ENCODE measurements around the gene RGS17.
"Not testable (repeated sequence)": the region's sequence is repeated elsewhere in the genome, so short reads cannot be mapped to it uniquely, and the experiment has no call there.

Gene RGS17

GRCh38 chr6:153117986-153118879 lies 12.8 kb downstream of the RGS17 start:
- H3K4me1 ChIP-seq (ENCODE audit: low read length): peaks cover 11% of the 10 kb centered on the region
- TF ChIP-seq EZH2phosphoT487 (IDR thresholded peaks at IDR 0.05; ENCODE audit: low read depth): no peak
- TF ChIP-seq CTCF (IDR thresholded peaks at IDR 0.05; ENCODE audit: low read depth, low read length): no peak
- H3K9ac ChIP-seq (ENCODE audit: low read length): no peak overlapping the region
- no peak overlapping the region for H3K4me3 ChIP-seq (ENCODE audit: low read length)
- H3K27ac ChIP-seq (ENCODE audit: low read length): no peak overlapping the region
- H3K27me3 ChIP-seq (ENCODE audit: low read depth, low read length): no peaks in the 10 kb centered on the region
- no peaks in the 10 kb centered on the region for H3K79me2 ChIP-seq (ENCODE audit: low read length)
- H3K4me2 ChIP-seq (ENCODE audit: low read length): 0 out of 2 replicates have a peak overlapping the region, but pooled peaks have one; percentile 9
- H3K36me3 ChIP-seq (replicated peaks; ENCODE audit: low read depth, low read length): no peaks in the 10 kb centered on the region
- H3K9me3 ChIP-seq (ENCODE audit: insufficient read depth, low read length): no peaks in the 10 kb centered on the region
- H4K20me1 ChIP-seq (ENCODE audit: insufficient read depth, low read length): no peaks in the 10 kb centered on the region
- H2AFZ ChIP-seq (ENCODE audit: low read depth, low read length): no peak overlapping the region

- H3K79me2 ChIP-seq (ENCODE audit: low read length); H3K27me3 ChIP-seq (ENCODE audit: low read depth, low read length); H3K27ac ChIP-seq (ENCODE audit: low read length); H3K4me1 ChIP-seq (ENCODE audit: low read length); H3K4me2 ChIP-seq (ENCODE audit: low read length); H4K20me1 ChIP-seq (ENCODE audit: insufficient read depth, low read length); H3K9me3 ChIP-seq (ENCODE audit: insufficient read depth, low read length); H3K9ac ChIP-seq (ENCODE audit: low read length); H3K4me3 ChIP-seq (ENCODE audit: low read length); H2AFZ ChIP-seq (ENCODE audit: low read depth, low read length); H3K36me3 ChIP-seq (replicated peaks; ENCODE audit: low read depth, low read length): not testable (repeated sequence)
Observed at GRCh38 chr6:153111082-153111481, 20.0 kb downstream of the RGS17 start.

GRCh38 chr6:153110612-153111011 lies 20.5 kb downstream of the RGS17 start:
- not testable (repeated sequence) for H3K4me3 ChIP-seq (ENCODE audit: low read length); H3K4me1 ChIP-seq (ENCODE audit: low read length); H3K27me3 ChIP-seq (ENCODE audit: low read depth, low read length); H3K79me2 ChIP-seq (ENCODE audit: low read length); H3K9me3 ChIP-seq (ENCODE audit: insufficient read depth, low read length); H4K20me1 ChIP-seq (ENCODE audit: insufficient read depth, low read length); H3K27ac ChIP-seq (ENCODE audit: low read length); H3K36me3 ChIP-seq (replicated peaks; ENCODE audit: low read depth, low read length); H2AFZ ChIP-seq (ENCODE audit: low read depth, low read length); H3K4me2 ChIP-seq (ENCODE audit: low read length); H3K9ac ChIP-seq (ENCODE audit: low read length)

GRCh38 chr6:153108315-153108714 lies 22.8 kb downstream of the RGS17 start:
- Histone ChIP-seq H2AFZ (ENCODE audit: low read depth, low read length) (no peak overlapping the region), H3K9ac (ENCODE audit: low read length) (no peak overlapping the region), H3K27me3 (ENCODE audit: low read depth, low read length) (no peaks in the 10 kb centered on the region), H3K79me2 (ENCODE audit: low read length) (no peaks in the 10 kb centered on the region), H3K4me1 (ENCODE audit: low read length) (no peaks in the 10 kb centered on the region), H3K36me3 (replicated peaks; ENCODE audit: low read depth, low read length) (no peaks in the 10 kb centered on the region), H3K4me2 (ENCODE audit: low read length) (no peak overlapping the region), H4K20me1 (ENCODE audit: insufficient read depth, low read length) (no peaks in the 10 kb centered on the region), H3K9me3 (ENCODE audit: insufficient read depth, low read length) (no peaks in the 10 kb centered on the region), H3K27ac (ENCODE audit: low read length) (no peak overlapping the region), H3K4me3 (ENCODE audit: low read length) (no peak overlapping the region)
- TF ChIP-seq CTCF (IDR thresholded peaks at IDR 0.05; ENCODE audit: low read depth, low read length) (no peak), EZH2phosphoT487 (IDR thresholded peaks at IDR 0.05; ENCODE audit: low read depth) (no peak)

GRCh38 chr6:153106021-153106420 lies 25.1 kb downstream of the RGS17 start:
- Histone ChIP-seq H3K79me2 (ENCODE audit: low read length) (no peaks in the 10 kb centered on the region), H3K4me1 (ENCODE audit: low read length) (no peaks in the 10 kb centered on the region), H3K9ac (ENCODE audit: low read length) (no peak overlapping the region), H2AFZ (ENCODE audit: low read depth, low read length) (no peak overlapping the region), H4K20me1 (ENCODE audit: insufficient read depth, low read length) (no peaks in the 10 kb centered on the region), H3K9me3 (ENCODE audit: insufficient read depth, low read length) (no peaks in the 10 kb centered on the region), H3K36me3 (replicated peaks; ENCODE audit: low read depth, low read length) (no peaks in the 10 kb centered on the region), H3K4me3 (ENCODE audit: low read length) (no peak overlapping the region), H3K4me2 (ENCODE audit: low read length) (no peak overlapping the region), H3K27me3 (ENCODE audit: low read depth, low read length) (no peaks in the 10 kb centered on the region), H3K27ac (ENCODE audit: low read length) (no peak overlapping the region)
- TF ChIP-seq CTCF (IDR thresholded peaks at IDR 0.05; ENCODE audit: low read depth, low read length): no peak
- no peak for TF ChIP-seq EZH2phosphoT487 (IDR thresholded peaks at IDR 0.05; ENCODE audit: low read depth)
